ENCODE measurements around the gene C14orf180. TPM values are rescaled to one million over a fixed set of nuclear protein-coding genes. Genes with fewer than 3 reads are reported as not detected.

C14orf180 gene
- total RNA-seq, 1 experiment from 2014 or later = not detected

DNA sequence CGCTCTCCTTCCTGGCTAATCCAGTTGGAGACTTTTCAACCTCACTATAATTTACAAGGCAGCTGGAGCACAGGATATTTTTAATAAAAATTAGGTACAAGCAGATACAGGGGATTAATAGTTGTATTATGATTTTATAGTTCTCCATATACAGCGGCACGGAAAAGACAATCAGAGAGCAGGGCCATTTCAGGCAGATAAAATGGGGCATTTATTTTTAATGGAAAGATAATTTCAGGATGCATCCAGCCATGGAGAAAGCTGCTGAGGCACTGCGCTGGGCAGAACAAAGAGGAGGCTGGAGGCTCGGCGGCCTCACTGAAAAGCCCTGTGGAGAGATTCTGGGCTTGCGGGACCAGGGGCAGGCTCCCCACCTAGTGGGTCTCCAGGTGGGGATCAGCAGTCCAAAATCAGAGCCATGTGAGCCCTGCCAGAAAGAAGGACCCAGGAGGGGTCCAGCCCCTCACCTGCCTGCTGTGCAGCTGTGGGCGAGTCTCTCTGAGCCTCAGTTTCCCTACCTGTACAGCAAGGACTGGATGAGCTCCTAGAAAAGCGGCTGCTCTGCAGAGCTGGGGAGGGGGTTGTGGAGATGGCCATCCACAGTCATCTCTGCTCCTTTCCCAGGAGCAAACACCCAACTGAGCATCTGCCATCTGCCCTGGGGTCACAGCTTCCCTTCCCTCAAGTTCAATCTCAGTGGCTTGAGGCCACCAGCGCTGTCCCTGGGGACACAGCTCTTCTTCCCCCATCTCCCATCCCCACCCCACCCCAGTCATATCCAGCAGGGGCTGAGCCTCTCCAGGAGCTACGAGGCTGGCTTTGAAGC, 23.9 kb upstream of the C14orf180 start (continued):
- TF ChIP-seq, protein P1, sequence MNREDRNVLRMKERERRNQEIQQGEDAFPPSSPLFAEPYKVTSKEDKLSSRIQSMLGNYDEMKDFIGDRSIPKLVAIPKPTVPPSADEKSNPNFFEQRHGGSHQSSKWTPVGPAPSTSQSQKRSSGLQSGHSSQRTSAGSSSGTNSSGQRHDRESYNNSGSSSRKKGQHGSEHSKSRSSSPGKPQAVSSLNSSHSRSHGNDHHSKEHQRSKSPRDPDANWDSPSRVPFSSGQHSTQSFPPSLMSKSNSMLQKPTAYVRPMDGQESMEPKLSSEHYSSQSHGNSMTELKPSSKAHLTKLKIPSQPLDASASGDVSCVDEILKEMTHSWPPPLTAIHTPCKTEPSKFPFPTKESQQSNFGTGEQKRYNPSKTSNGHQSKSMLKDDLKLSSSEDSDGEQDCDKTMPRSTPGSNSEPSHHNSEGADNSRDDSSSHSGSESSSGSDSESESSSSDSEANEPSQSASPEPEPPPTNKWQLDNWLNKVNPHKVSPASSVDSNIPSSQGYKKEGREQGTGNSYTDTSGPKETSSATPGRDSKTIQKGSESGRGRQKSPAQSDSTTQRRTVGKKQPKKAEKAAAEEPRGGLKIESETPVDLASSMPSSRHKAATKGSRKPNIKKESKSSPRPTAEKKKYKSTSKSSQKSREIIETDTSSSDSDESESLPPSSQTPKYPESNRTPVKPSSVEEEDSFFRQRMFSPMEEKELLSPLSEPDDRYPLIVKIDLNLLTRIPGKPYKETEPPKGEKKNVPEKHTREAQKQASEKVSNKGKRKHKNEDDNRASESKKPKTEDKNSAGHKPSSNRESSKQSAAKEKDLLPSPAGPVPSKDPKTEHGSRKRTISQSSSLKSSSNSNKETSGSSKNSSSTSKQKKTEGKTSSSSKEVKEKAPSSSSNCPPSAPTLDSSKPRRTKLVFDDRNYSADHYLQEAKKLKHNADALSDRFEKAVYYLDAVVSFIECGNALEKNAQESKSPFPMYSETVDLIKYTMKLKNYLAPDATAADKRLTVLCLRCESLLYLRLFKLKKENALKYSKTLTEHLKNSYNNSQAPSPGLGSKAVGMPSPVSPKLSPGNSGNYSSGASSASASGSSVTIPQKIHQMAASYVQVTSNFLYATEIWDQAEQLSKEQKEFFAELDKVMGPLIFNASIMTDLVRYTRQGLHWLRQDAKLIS (CRISPR knock-in tag; IDR thresholded peaks at IDR 0.05; ENCODE audit: borderline replicate concordance) = no peak
- TF ChIP-seq ZBTB21 (CRISPR knock-in tag; IDR thresholded peaks at IDR 0.05; ENCODE audit: borderline replicate concordance) = no peak
- TF ChIP-seq, protein P2, sequence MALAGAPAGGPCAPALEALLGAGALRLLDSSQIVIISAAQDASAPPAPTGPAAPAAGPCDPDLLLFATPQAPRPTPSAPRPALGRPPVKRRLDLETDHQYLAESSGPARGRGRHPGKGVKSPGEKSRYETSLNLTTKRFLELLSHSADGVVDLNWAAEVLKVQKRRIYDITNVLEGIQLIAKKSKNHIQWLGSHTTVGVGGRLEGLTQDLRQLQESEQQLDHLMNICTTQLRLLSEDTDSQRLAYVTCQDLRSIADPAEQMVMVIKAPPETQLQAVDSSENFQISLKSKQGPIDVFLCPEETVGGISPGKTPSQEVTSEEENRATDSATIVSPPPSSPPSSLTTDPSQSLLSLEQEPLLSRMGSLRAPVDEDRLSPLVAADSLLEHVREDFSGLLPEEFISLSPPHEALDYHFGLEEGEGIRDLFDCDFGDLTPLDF (CRISPR knock-in tag; IDR thresholded peaks at IDR 0.05) = no peak
- TF ChIP-seq, protein P3, sequence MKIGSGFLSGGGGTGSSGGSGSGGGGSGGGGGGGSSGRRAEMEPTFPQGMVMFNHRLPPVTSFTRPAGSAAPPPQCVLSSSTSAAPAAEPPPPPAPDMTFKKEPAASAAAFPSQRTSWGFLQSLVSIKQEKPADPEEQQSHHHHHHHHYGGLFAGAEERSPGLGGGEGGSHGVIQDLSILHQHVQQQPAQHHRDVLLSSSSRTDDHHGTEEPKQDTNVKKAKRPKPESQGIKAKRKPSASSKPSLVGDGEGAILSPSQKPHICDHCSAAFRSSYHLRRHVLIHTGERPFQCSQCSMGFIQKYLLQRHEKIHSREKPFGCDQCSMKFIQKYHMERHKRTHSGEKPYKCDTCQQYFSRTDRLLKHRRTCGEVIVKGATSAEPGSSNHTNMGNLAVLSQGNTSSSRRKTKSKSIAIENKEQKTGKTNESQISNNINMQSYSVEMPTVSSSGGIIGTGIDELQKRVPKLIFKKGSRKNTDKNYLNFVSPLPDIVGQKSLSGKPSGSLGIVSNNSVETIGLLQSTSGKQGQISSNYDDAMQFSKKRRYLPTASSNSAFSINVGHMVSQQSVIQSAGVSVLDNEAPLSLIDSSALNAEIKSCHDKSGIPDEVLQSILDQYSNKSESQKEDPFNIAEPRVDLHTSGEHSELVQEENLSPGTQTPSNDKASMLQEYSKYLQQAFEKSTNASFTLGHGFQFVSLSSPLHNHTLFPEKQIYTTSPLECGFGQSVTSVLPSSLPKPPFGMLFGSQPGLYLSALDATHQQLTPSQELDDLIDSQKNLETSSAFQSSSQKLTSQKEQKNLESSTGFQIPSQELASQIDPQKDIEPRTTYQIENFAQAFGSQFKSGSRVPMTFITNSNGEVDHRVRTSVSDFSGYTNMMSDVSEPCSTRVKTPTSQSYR (CRISPR knock-in tag; IDR thresholded peaks at IDR 0.05) = no peak
- no peak for TF ChIP-seq TEAD1 (CRISPR knock-in tag; IDR thresholded peaks at IDR 0.05)
- no peak for TF ChIP-seq NFATC4 (CRISPR knock-in tag; IDR thresholded peaks at IDR 0.05)

DNA sequence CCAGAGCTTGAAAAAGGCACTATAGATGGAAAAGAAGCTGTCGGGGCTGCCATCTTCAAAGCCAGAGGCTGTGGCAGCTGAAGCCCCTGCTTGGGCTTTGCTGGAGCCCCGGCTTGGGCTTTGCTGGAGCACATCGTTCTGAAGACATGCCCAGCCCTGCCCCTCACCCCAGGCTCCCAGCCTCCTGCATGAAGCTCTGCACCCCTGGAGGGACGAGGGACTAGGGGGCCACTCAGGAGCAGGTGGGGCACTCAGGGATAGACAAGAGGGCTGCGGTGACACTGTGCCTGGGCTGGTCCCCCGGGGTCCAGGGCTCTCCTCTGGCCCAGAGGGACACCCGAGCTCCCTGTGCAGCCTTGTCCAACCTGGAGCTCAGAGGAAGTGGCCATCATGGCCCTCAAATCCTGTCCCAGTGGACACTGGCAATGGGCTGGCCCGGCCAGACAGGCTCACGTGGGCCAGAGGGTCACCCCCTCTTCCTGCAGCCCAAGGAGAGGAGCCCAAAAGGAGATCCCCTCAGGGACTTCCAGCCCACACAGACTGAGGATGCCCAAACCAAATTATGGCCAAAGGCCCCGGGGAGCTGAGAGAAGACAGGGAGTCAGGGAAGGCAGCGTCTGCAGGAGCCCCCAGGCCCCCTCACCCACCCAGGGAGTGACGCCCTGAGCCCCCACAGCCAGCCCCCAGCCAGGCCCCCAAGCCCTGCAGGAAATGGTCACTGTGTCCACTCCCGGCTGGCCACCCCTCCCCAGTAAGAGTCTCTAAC, 23.1 kb upstream of the C14orf180 start:
- CTCF ChIA-PET = interaction anchor here (1.0 to 3.4 kb wide), 4 partner anchors 8 to 478 kb away, joined by 3 to 23 read pairs (median 4); no protein-coding TSS in a partner anchor
- Mint-ChIP-seq H3K4me1 (no peaks in the 10 kb centered on the region), H3K4me3 (no peak overlapping the region), H3K27ac (no peak overlapping the region), H3K36me3 (no peaks in the 10 kb centered on the region), H3K27me3 (ENCODE audit: low read depth) (no peaks in the 10 kb centered on the region), H3K9me3 (no peaks in the 10 kb centered on the region)
- POLR2A ChIA-PET = interaction anchor here (1.0 kb wide), 1 partner anchor 8 kb away, joined by 4 read pairs; no protein-coding TSS in a partner anchor
- ATAC-seq = no peak
- no peak for TF ChIP-seq GRHL2 (CRISPR knock-in tag; IDR thresholded peaks at IDR 0.05; ENCODE audit: insufficient replicate concordance, severe bottlenecking)
- TF ChIP-seq, protein P4, sequence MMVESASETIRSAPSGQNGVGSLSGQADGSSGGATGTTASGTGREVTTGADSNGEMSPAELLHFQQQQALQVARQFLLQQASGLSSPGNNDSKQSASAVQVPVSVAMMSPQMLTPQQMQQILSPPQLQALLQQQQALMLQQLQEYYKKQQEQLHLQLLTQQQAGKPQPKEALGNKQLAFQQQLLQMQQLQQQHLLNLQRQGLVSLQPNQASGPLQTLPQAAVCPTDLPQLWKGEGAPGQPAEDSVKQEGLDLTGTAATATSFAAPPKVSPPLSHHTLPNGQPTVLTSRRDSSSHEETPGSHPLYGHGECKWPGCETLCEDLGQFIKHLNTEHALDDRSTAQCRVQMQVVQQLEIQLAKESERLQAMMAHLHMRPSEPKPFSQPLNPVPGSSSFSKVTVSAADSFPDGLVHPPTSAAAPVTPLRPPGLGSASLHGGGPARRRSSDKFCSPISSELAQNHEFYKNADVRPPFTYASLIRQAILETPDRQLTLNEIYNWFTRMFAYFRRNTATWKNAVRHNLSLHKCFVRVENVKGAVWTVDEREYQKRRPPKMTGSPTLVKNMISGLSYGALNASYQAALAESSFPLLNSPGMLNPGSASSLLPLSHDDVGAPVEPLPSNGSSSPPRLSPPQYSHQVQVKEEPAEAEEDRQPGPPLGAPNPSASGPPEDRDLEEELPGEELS (CRISPR knock-in tag; IDR thresholded peaks at IDR 0.05) = no peak
- no peak for TF ChIP-seq ZNF423 (CRISPR knock-in tag; IDR thresholded peaks at IDR 0.05)
- TF ChIP-seq, protein P5, sequence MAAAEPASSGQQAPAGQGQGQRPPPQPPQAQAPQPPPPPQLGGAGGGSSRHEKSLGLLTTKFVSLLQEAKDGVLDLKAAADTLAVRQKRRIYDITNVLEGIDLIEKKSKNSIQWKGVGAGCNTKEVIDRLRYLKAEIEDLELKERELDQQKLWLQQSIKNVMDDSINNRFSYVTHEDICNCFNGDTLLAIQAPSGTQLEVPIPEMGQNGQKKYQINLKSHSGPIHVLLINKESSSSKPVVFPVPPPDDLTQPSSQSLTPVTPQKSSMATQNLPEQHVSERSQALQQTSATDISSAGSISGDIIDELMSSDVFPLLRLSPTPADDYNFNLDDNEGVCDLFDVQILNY (CRISPR knock-in tag; IDR thresholded peaks at IDR 0.05) = no peak
- DNase-seq (ENCODE audit: low spot score) = peak; percentile 6
